Anterior cingulate cortex (tissue), 58 donors: ENCODE measurements around the gene TLE4.
A peak's percentile ranks its signal among the peaks of the same experiment; 100 is the strongest.
"Not testable (repeated sequence)": the region's sequence is repeated elsewhere in the genome, so short reads cannot be mapped to it uniquely, and the experiment has no call there.

Experiments
- DNase-seq, 58 donors: peaks; one replicate each; lab custom pipeline; 2025; lab: John Stamatoyannopoulos, UW

TLE4 gene

DNA sequence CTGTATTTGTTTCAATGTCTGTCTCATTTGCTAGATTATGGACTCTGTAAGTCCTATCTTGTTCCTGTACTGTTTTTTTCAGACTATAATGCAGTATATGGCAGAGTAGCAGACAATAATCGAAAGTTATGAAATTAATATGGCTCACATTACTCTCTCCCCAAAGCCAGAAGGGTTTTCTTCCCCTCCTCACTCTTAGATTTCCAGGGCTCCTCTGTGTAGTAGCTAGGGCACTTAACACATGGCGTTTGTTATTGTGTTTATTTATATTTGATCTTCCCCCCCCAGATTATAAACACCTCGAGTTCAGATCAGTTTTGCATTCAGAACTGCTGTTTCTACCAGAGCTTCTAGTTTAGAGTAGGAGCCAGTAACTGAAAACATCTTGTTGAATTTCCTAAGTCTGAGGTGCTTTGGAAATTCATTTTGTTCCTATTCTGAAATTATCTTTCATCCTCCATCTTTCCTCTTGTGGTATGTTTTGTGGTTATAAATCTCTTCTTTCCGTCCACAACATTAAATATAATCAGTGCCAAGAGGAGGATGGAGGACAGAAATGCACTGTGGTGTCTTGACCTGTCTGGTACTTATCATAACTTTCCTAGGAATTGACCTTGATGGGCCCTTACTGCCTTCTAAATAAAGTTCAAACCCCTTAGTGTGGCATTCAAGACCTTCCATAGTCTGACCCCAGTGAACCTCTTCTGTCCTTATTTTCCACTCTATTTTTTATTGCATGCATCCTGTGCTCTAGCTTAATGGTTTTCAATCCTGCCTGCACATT, 27.0 kb downstream of the TLE4 start:
- DNase-seq = no peak

DNA sequence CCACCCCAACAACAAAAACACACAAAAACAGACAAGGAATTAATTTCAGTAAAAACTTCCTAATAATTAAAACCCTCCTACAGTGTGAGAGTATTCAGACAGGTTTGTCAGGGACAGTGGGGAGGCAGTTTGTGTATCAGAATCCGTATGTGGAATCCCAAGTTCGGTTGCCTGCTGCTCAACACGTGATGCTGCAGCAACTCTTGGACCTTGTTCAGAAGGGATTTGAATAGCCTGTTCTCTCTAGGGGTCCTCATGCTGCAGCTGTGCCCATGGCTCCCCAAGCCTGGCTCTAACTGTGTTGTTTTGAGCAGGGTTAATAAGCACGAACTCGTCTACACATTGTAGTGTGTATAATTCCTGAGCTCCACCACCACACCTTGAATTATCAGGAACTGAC, 28.7 kb downstream of the TLE4 start:
- peak in 12 of 58 donors; percentile 4 to 30 (median 22) for DNase-seq

GRCh38 chr9:79603222-79603920, 31.6 kb downstream of the TLE4 start:
- no peak for DNase-seq

DNA sequence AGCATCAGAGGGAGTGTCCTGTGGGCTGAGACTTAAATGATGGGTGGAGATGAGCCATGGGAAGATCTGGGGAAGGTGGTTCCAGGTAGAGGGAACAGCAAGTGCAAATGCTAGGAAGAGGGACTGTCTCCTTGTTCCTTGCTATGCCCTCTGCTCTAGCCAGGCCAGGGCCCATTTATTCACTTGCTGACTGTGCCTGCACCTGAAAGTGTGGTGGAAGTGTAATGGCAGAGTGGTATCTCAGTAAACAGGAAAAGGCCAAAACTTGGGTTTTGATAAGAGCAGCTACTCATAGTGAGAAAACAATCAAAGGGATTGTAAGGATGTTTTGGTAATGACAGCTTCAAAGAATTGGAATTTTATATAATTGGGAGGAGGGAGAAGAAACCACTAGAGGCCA, 32.4 kb downstream of the TLE4 start:
- DNase-seq = no peak

- DNase-seq = no peak
Measured at GRCh38 chr9:79604921-79605562, 33.3 kb downstream of the TLE4 start.

DNA sequence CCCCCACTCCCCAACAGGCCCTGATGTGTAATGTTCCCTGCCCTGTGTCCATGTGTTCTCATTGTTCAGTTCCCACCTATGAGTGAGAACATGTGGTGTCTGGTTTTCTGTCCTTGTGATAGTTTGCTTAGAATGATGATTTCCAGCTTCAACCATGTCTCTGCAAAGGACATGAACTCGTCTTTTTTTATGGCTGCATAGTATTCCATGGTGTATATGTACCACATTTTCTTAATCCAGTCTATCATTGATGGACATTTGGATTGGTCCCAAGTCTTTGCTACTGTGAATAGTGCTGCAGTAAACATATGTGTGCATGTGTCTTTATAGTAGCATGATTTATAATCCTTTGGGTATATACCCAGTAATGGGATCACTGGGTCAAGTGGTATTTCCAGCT, 34.8 kb downstream of the TLE4 start:
- DNase-seq = not testable (repeated sequence)

DNA sequence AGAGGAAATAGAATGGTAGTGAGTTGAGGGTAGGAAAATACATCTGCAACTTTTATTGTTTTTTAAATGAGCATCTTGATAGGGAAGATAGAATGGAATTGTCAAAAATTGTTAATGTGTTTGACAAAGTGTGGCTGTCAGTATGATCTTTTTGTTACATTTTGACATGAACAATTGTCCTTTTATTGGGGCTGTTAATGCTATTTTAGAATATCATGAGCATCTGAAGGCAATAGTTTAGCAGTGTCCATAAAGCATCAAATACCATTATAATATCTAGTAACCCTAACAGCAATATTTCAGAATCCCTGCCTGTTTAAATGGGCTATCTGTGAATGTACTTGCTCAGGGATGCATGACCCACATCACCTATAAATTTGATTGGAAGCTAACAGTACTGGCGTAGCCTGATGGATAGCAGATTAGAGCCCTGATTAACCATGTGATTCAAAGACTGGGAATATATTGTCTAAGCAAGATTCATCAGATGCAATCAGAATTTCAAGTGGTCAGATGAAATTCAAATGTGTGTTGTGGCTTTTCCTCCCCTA, 37.8 kb downstream of the TLE4 start:
- no peak for DNase-seq

DNA sequence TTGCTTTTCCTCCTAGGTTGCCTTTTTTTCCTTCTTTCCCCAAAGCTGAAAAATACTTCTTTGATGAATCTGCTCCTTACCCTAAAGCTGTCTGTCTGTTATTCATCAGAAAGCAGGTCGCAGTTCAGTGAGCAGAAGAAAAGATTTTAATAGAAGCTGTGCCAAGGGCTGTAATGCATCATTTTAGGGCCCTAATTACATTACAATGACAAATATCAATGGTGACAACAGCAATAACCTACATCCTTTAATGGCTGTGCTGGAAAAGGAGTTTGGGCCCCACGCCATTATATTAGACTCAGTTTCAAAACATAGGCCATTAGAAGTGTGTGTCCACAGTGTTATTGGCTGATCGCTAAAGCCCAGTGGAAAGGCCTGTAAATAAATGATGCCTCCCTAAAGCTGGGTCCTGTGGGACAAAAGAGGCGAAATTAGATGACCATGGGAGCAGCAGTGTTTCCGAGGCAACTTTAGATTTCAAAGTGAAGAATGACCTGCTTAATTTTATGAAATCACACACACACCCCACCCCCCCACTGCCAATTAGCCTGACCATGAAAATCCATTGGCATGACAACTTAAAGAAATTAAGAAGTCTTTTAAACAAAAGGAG, 38.4 kb downstream of the TLE4 start:
- peak in 9 of 58 donors; percentile 1 to 61 (median 29) for DNase-seq

GRCh38 chr9:79610791-79611614, 39.2 kb downstream of the TLE4 start:
- peak in 1 of 58 donors; percentile 18 for DNase-seq

DNA sequence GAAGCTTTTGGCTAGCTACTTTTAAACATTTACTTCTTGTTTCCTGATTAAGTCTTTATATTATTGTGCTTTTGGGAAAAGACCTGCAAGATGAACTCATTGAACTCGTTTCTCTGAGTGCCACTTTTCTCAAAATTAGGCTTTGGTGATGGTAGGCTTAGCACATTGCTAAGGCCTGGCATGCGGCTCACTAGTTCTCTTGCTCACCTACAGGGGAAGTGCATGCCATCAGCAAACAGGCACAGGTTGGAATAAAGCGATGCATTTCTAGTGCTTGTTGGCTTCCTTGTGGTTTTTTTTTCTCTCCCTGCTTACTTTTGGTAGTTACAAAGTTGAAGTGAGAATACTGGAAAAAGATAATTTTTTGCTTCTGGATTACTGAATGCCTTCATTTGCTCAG, 41.4 kb downstream of the TLE4 start:
- no peak for DNase-seq

GRCh38 chr9:79615038-79615437, 43.3 kb downstream of the TLE4 start:
- no peak for DNase-seq

- DNase-seq = no peak
Measured at GRCh38 chr9:79616013-79616412, 44.2 kb downstream of the TLE4 start.

DNA sequence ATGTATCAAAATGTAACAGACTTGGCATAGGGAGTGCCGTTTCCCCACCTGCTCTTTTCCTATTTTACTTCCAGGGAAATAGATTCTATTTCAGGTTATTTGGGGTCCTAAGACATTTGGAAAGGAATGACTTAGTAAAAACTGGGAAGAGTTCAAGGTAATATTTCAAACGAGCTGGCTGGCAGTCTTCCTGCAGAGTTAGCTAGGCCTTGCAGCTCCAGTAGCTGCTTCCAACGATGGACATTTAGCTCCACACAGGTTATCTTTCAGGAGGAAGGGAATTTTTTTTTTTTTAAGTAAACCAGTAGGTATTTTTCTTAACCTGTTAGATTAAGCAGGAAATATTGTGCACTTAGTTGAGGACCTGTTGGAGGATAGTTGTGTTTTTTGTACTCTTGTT, 45.2 kb downstream of the TLE4 start:
- DNase-seq = no peak

DNA sequence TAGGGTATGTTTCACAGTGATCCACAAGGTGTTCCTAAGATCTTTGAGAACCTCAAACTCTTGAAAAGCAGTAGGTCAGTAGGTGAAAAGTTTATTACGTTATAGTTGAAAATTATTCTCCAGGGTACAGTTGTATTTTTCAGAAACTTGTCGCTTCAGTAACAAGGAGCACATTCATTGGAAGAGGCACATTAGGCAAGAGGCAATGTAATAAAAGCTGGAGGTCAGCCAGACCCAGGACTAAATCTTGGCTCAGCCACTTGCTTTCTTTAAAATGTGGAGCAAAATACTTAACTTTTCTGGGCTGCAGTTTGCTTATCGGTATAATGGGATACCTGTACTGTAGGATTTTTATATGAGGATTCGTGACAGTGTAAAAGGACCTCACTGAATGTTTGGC, 45.6 kb downstream of the TLE4 start:
- DNase-seq = peak in 1 of 58 donors; percentile 3

DNA sequence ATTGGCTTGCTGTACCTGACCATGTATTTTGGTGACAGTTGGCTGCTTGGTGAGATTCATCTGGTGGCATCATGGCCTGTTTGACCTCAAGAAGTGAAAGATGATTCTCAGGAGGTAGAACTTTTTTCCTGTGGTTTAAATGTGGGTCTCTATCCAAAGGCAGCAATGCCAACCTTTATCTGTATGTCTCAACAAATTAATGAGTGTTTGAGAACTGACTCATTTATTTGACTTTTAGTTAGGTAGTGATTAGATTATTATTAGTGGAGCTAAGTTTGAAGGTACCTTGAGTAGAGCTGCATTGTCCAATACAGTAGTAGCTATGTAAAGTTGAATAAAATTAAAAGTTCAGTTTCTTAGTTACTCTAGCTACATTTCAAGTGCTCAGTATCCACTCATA, 48.2 kb downstream of the TLE4 start:
- DNase-seq = no peak

GRCh38 chr9:79621916-79622575, 50.3 kb downstream of the TLE4 start:
- DNase-seq = no peak

- peak in 11 of 58 donors; percentile 5 to 46 (median 13) for DNase-seq
Measured at GRCh38 chr9:79623799-79624721, 52.3 kb downstream of the TLE4 start.

- DNase-seq = no peak
Measured at GRCh38 chr9:79629721-79630120, 58.0 kb downstream of the TLE4 start.
